Gastrocnemius medialis (tissue), 4 donors: ENCODE results near the gene GTF3C1. TPM values are rescaled to one million over a fixed set of nuclear protein-coding genes. Genes with fewer than 3 reads are reported as not detected.

Experiments
- ATAC-seq, 2 donors: fragments of 150-250 bp; one replicate each; pipeline ENCODE4 v1.9.1; 2016
- DNase-seq, 2 donors: peaks; one replicate each; pipeline ENCODE4 v3.0.0-alpha.2; 2019
- H3K27ac ChIP-seq, 4 donors: fragments of 200-600 bp; sonication (generic); 1 replicate in 1 of 4; 2 replicates in 3 of 4; pipeline ENCODE4 v1.5.1; 2016 to 2018; ENCODE audit warnings: mild to moderate bottlenecking in 2 of 4, moderate library complexity in 1 of 4
- H3K27me3 ChIP-seq, 3 donors: fragments of 200-600 bp; sonication (generic) in 2 of 3; 1 replicate in 1 of 3; 2 replicates in 2 of 3; pipeline versions ENCODE4 v1.5.1 to v1.6.0; 2016 to 2019; ENCODE audit warnings: mild to moderate bottlenecking in 1 of 3, moderate library complexity in 1 of 3
- H3K36me3 ChIP-seq, 2 donors: fragments of 200-600 bp; sonication (generic) in 1 of 2; one replicate each; pipeline ENCODE4 v1.5.1; 2017 to 2018
- H3K4me1 ChIP-seq, 2 donors: fragments of 200-600 bp; sonication (generic) in 1 of 2; one replicate each; pipeline ENCODE4 v1.5.1; 2016 to 2017; ENCODE audit warnings: mild to moderate bottlenecking in 2 of 2
- H3K4me3 ChIP-seq, 4 donors: fragments of 200-600 bp; sonication (generic) in 3 of 4; 1 replicate in 1 of 4; 2 replicates in 3 of 4; pipeline ENCODE4 v1.5.1; 2016 to 2019; ENCODE audit warnings: mild to moderate bottlenecking in 2 of 4
- H3K9me3 ChIP-seq, 3 donors: fragments of 200-600 bp; sonication (generic) in 2 of 3; 1 replicate in 1 of 3; 2 replicates in 2 of 3; pipeline ENCODE4 v1.5.1; 2016 to 2019
- CTCF ChIP-seq, 5 experiments: fragments of 450-650 bp in 3 of 5; fragments of 200-600 bp in 2 of 5; sonication (generic) in 2 of 5; IDR thresholded peaks in 4 of 5; conservative IDR thresholded peaks in 1 of 5; 1 replicate in 4 of 5; 2 replicates in 1 of 5; pipeline ENCODE4 v1.5.1; 2016 to 2019; ENCODE audit warnings: antibody characterized with exemption in 5 of 5, mild to moderate bottlenecking in 3 of 5, moderate library complexity in 3 of 5
- POLR2A ChIP-seq, 2 donors: fragments of 450-650 bp; IDR thresholded peaks; one replicate each; pipeline ENCODE4 v1.6.1; 2017; ENCODE audit warnings: antibody characterized with exemption in 2 of 2, mild to moderate bottlenecking in 2 of 2, moderate library complexity in 2 of 2
- in situ Hi-C, 4 donors: fragments of 200-750 bp; cut with MboI; loops; one replicate each; pipeline versions ENCODE4 v1.15.0 to v1.8.0; 2017; ENCODE audit warnings: low sequenced_read_pairs in 4 of 4
- intact Hi-C: fragments of 100-400 bp; cut with DNase I; formaldehyde crosslinking; loops from one replicate; pipeline ENCODE4 v1.15.1; 2023; ENCODE audit warnings: low total_unique reads
- total RNA-seq, 4 donors: library from RNA; depleted of rRNA; stranded (reverse); fragments of >200 nt; gene quantifications; one replicate each; pipeline versions ENCODE4 v1.1.0 to v1.2.3, GENCODE V29; 2016

The GTF3C1 gene
- total RNA-seq, 4 donors from 2014 or later = 52.0 to 108 (median 67.8) TPM

- DNase-seq = no peak
- Histone ChIP-seq H3K27ac (peak overlapping the region; percentile 83 to 91 (median 88)), H3K9me3 (no peaks in the 10 kb centered on the region), H3K4me1 (peaks cover 35 to 36% of the 10 kb centered on the region in 2 donors), H3K4me3 (peak overlapping the region; percentile 84 to 99 (median 98)), H3K36me3 (peaks cover 0 to 12% of the 10 kb centered on the region in 2 donors), H3K27me3 (no peaks in the 10 kb centered on the region)
- intact Hi-C loops (loop anchor here (2.0 to 5.0 kb wide), 2 partner anchors 52 to 67 kb away; no protein-coding TSS in a partner anchor), in situ Hi-C loops (no loop called here)
- peak; percentile 50 to 60 for ATAC-seq
- TF ChIP-seq CTCF (IDR thresholded peaks at IDR 0.05 in 4 of 5, conservative IDR thresholded peaks at IDR 0.05 in 1 of 5) = no peak
- no peak for TF ChIP-seq POLR2A (IDR thresholded peaks at IDR 0.05)
These were observed 308 bp downstream of the GTF3C1 start for GRCh38 chr16:27549464-27549745.

GRCh38 chr16:27547851-27548250 is 1.9 kb downstream of the GTF3C1 start:
- no peak for DNase-seq
- intact Hi-C loops (loop anchor here (1.0 to 5.0 kb wide), 3 partner anchors 17 to 65 kb away; no protein-coding TSS in a partner anchor), in situ Hi-C loops (no loop called here)
- TF ChIP-seq POLR2A (IDR thresholded peaks at IDR 0.05) = no peak
- TF ChIP-seq CTCF (IDR thresholded peaks at IDR 0.05 in 4 of 5, conservative IDR thresholded peaks at IDR 0.05 in 1 of 5) = no peak
- ATAC-seq = no peak
- Histone ChIP-seq H3K4me3 (no peak overlapping the region), H3K4me1 (peaks cover 35 to 36% of the 10 kb centered on the region in 2 donors), H3K27me3 (no peaks in the 10 kb centered on the region), H3K36me3 (peaks cover 0 to 27% of the 10 kb centered on the region in 2 donors), H3K9me3 (no peaks in the 10 kb centered on the region), H3K27ac (peak overlapping the region; percentile 83 to 91 (median 88))

- ATAC-seq (peak; percentile 23 to 44), DNase-seq (no peak)
- no peak for TF ChIP-seq CTCF (IDR thresholded peaks at IDR 0.05 in 4 of 5, conservative IDR thresholded peaks at IDR 0.05 in 1 of 5)
- no peak for TF ChIP-seq POLR2A (IDR thresholded peaks at IDR 0.05)
- Histone ChIP-seq H3K36me3 (peaks cover 0 to 35% of the 10 kb centered on the region in 2 donors), H3K9me3 (no peaks in the 10 kb centered on the region), H3K4me3 (no peak overlapping the region), H3K4me1 (peaks cover 35 to 36% of the 10 kb centered on the region in 2 donors), H3K27ac (peak overlapping the region; percentile 83 to 91 (median 88)), H3K27me3 (no peaks in the 10 kb centered on the region)
- intact Hi-C loops (loop anchor here (1.0 to 5.0 kb wide), 2 partner anchors 16 to 50 kb away; no protein-coding TSS in a partner anchor), in situ Hi-C loops (no loop called here)
These were observed 2.6 kb downstream of the GTF3C1 start for GRCh38 chr16:27547134-27547533.

- in situ Hi-C loops = no loop called here
- no peak for ATAC-seq
These were observed 5.0 kb downstream of the GTF3C1 start for GRCh38 chr16:27544671-27545070.

More at GRCh38 chr16:27544671-27545070, 5.0 kb downstream of the GTF3C1 start:
- TF ChIP-seq CTCF (IDR thresholded peaks at IDR 0.05 in 4 of 5, conservative IDR thresholded peaks at IDR 0.05 in 1 of 5) = no peak
- no peak for TF ChIP-seq POLR2A (IDR thresholded peaks at IDR 0.05)
- Histone ChIP-seq H3K9me3 (no peaks in the 10 kb centered on the region), H3K4me1 (peaks cover 27% of the 10 kb centered on the region in 2 donors), H3K4me3 (no peak overlapping the region), H3K27ac (no peak overlapping the region), H3K27me3 (no peaks in the 10 kb centered on the region), H3K36me3 (peaks cover 0 to 59% of the 10 kb centered on the region in 2 donors)
- intact Hi-C loops = loop anchor here (5.0 kb wide), 1 partner anchor 47 kb away; no protein-coding TSS in a partner anchor
- DNase-seq = no peak
